DMS114 treated with DMSO at 0.1 percent for 48 hours (cell line): ENCODE data around the gene TCF12.

ENCODE experiments used
- DNase-seq: peaks from one replicate; lab custom pipeline; 2025; ENCODE audit not compliant: unreplicated experiment; lab: John Stamatoyannopoulos, UW

TCF12 gene

GRCh38 chr15:57205027-57205855 is 286.8 kb downstream of the TCF12 start:
- DNase-seq, result no peak

DNA sequence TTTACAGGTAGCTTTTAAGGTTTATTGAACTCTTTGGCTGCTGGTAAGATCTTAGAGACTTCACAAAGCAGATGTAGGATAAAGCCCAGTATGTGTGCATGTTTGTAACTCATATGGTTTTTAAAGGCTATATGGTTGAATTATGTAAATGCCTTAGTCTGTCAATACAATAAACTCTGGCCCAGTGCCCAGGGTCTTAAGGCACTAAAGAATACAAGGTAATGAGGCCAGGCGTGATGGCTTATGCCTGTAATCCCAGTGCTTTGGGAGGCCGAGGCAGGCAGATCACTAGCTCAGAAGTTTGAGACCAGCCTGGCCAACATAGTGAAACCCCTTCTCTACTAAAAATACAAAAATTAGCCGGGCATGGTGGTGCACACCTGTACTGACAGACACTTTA is 287.6 kb downstream of the TCF12 start:
- DNase-seq, result no peak

DNA sequence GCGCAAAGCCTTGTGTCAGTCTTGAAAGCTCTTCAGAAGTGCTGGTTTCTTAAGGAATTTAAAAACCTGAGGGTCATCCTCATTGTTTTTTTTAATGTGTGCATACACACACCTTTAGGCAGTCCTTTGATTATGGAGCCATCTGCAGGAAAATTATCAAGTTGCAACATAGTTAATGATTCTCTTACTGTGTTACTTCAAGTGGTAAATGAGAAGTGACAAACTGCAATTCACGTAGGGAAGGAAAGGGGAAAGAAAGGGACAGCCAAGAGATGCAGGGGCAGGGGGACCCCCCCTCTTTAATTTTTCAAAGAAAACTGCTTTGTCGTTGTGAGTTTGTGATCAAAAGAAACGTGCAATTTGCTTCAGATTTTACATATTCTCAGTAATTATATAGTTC is 295.4 kb downstream of the TCF12 start:
- peak; percentile 47 for DNase-seq

GRCh38 chr15:57215326-57215725 is 296.9 kb downstream of the TCF12 start:
- no peak for DNase-seq

- peak; percentile 27 for DNase-seq
Measured at GRCh38 chr15:57215881-57216280, 297.4 kb downstream of the TCF12 start.

GRCh38 chr15:57216288-57216687 is 297.8 kb downstream of the TCF12 start:
- DNase-seq, result no peak

DNA sequence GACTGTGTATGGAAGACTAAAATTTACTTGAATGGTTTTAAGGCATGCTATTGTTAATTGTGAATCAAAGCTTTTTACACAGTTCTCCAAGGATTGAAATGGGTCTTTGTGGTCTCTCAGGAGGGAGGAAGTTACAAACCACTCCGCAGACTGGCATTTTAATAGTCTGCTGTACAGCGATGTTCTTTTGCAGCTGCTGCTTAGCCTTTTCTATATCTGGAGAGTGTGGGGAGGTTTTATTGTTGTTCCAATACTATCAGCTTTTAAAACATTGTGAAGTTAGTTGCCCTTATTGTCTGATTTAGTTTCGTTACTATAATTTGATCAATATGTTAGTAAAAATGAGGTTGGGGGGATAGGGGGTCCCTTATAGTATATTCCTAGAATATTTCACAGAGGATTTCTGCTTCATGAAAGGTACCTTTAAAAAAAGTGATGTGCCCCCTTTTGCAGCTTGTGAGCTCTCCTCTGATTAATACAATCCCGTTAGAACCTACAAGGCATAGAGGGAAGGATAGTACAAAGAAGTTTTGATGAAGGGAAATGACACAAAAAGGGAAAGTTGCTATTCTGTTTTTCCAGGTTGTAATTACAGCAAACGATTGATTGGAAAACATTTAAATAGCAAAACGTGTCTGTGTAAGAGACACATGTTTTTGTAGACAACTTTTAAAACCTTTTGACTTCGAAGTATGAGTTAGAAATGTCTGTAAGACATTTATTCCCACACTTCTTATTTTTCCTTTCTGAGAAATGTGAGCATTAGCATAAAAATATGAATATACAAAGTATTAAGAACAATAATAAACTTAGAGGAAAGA is 299.5 kb downstream of the TCF12 start:
- DNase-seq, result no peak

GRCh38 chr15:57218826-57219576 is 300.6 kb downstream of the TCF12 start:
- DNase-seq, result peak; percentile 66

DNA sequence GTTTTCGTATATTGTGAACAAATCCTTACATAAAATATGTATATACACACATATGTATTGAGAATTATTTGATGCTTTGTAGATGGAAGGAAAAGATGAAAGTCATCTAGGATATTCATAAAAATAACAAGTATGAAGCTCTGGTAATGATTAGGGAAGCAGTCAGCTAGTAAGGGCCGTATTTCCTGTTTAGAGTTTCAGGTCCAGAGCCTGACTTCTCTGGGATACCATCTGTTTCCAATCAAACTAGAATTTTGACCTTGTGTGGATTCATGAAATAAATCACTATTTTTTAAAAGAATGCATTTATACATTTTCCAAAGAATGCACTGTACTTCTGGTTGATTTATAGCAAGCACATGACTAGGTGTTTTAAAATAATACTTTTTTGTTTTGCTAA is 301.8 kb downstream of the TCF12 start:
- DNase-seq, result peak; percentile 39

DNA sequence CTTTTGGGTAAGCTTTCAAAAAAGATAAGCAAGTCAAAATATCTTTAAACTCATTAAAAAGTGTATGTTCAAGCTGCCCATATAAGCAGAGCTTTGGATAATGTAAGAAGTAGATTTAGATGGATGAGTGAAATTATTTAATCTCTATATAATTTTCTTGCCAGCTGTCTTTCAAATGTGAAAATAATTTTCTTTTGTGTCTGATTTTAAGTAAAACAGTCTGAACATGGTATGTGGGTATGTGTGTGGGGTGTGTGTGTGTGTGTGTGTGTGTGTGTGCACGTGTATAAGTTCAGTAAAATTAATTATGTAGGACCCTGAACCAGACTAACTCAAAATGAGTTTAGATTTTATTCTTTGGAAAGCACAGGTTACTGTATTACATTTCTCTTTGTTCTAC is 302.7 kb downstream of the TCF12 start:
- DNase-seq, result no peak

DNA sequence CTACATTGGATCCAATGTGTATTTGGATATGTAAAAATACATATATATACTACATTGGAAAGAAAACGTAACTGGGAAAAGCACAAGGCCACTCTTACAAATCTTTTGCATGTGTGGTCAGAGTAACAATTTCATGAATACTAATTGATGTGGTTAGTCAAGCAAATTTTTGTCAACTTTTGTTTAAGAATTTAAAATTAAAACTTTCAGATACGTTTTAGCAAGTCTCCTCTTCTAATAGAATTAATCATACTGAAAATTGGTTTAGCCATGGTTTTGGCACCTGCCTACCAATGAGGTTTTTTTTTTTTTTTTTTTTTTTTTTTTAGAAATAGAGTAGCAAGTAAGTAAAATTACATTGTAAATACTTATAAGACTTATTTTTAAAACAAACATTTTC is 304.9 kb downstream of the TCF12 start:
- DNase-seq, result no peak

- no peak for DNase-seq
Measured at GRCh38 chr15:57223887-57224286, 305.4 kb downstream of the TCF12 start.

DNA sequence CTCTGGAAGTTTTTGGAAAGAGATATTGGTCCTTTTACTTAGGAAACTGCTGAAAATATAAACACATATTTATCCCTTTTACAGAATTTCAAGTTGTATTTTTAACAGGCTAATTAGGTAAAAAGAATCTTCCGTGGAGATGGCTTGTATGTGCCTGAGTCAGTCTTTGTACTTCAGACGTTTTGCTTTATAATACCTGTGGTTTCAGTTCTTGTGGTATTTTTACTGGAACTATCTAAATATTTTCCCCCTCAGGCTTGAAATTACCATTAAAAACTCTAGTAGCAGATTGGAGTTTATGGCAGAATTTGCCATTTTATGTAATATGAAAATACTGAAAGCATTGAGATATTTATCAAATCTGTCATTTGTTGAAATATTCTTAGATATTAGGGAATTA is 306.2 kb downstream of the TCF12 start:
- no peak for DNase-seq

DNA sequence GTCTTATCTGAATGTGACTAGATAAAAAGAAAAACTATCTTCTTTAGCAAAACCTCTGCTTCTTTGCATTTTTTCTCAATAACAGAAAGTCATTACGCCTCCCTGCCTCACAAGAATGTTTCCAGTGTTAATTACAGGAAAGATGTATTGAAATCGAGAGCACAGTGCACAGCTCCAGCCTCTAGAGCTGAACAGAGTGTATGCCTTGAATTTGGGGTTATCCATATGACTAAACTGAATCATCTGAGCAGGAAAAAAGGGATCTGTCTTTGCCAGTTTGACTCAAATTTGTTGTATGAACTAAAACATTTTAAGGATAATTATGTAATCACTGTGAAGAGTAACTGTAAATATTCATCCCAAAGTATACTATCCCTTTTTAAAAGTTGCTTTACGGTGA is 308.7 kb downstream of the TCF12 start:
- DNase-seq, result no peak

- DNase-seq, result no peak
Measured at GRCh38 chr15:57227899-57228298, 309.5 kb downstream of the TCF12 start.

DNA sequence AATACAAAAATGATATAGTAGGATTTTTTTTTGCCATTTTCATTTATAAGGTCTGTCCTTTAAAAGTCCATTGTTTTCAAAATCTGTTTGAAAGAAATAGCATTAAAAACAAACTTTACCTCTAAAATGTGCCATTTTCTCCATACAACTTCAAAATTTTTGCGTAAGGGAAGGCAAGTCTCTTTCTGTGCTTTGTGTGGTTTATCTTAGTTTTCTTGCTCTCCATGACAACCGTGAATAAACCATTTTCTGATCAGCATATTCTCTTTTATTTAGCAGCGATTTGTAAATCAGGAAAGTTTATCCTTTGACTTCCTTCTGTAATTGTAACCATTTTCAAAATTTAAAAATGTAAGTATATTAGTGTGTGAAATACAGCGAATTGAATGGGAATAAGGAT is 310.0 kb downstream of the TCF12 start:
- no peak for DNase-seq

- DNase-seq, result no peak
Measured at GRCh38 chr15:57229051-57229450, 310.6 kb downstream of the TCF12 start.

DNA sequence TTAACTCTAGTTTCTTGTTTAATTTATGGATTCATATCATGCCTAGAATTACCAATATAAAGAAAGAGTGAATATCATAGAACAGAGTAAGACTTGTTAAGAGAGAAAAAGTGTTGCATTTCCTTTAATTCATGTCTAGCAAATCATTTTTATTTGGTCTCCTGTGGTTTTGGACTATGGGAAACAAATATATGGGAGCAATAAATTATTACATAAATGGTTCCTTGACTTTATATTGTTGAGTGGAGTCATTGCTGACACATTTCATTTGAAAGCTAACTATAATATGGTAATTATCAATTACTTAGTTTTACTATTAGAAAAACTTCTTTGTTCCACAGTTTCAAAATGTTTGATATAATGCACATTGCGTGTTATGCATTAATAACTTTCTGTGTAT is 313.1 kb downstream of the TCF12 start:
- no peak for DNase-seq

GRCh38 chr15:57234156-57234555 is 315.7 kb downstream of the TCF12 start:
- DNase-seq, result no peak

DNA sequence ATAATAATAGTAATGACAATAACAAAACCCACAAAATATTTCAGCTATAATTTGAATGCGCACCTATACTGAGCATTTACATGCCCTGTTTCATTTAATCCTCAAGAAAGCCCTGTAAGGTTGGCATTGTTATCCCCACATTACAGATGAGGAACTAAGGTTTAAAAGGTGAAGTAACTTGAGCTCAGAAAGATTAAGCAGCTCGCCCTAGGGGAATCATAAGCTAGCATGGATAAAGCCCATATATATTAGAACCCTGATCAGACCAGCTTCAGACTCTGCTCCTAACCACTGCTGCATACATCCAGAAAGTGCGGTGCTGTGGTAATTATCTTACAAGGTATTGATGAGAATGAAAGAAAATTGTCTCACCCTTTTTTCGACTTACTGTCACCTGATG is 316.7 kb downstream of the TCF12 start:
- DNase-seq, result no peak

- DNase-seq, result no peak
Measured at GRCh38 chr15:57235873-57236272, 317.4 kb downstream of the TCF12 start.
